Coronary artery (tissue), 2 donors: Measurements from ENCODE around the gene EDIL3.

Source experiments
- DNase-seq: peaks from one replicate; pipeline ENCODE4 v3.0.0-alpha.2; 2017; ENCODE audit warnings: low spot score
- H3K27ac ChIP-seq, 2 donors: fragments of 200-600 bp; sonication (generic); one replicate each; pipeline ENCODE4 v1.5.1; 2016 to 2019
- H3K4me3 ChIP-seq: fragments of 200-600 bp; sonication (generic); 2 replicates; pipeline ENCODE4 v1.5.1; 2016; ENCODE audit warnings: mild to moderate bottlenecking, moderate library complexity
- TF ChIP-seq, protein P1 (sequence below): fragments of 200-600 bp; sonication (generic); IDR thresholded peaks from one replicate; pipeline ENCODE4 v1.5.1; 2019; ENCODE audit warnings: antibody characterized with exemption

Gene EDIL3

DNA sequence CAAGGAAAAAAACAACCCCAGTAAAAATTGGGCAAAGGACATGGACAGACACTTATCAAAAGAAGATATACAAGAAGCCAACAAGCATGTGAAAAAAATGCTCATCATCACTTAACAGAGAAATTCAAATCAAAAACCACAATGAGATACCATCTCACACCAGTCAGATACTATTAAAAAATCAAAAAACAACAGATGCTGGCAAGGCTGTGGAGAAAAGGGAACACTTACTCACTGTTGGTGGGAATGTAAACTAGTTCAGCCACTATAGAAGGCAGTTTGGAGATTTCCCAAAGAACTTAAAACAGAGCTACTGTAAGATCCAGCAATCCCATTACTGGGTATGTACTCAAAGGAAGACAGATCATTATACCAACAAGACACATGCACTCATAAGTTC lies 157.4 kb downstream of the EDIL3 start:
- TF ChIP-seq, protein P1, sequence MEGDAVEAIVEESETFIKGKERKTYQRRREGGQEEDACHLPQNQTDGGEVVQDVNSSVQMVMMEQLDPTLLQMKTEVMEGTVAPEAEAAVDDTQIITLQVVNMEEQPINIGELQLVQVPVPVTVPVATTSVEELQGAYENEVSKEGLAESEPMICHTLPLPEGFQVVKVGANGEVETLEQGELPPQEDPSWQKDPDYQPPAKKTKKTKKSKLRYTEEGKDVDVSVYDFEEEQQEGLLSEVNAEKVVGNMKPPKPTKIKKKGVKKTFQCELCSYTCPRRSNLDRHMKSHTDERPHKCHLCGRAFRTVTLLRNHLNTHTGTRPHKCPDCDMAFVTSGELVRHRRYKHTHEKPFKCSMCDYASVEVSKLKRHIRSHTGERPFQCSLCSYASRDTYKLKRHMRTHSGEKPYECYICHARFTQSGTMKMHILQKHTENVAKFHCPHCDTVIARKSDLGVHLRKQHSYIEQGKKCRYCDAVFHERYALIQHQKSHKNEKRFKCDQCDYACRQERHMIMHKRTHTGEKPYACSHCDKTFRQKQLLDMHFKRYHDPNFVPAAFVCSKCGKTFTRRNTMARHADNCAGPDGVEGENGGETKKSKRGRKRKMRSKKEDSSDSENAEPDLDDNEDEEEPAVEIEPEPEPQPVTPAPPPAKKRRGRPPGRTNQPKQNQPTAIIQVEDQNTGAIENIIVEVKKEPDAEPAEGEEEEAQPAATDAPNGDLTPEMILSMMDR: no peak
- Histone ChIP-seq H3K27ac (no peak overlapping the region), H3K4me3 (no peak overlapping the region)
- no peak for DNase-seq

DNA sequence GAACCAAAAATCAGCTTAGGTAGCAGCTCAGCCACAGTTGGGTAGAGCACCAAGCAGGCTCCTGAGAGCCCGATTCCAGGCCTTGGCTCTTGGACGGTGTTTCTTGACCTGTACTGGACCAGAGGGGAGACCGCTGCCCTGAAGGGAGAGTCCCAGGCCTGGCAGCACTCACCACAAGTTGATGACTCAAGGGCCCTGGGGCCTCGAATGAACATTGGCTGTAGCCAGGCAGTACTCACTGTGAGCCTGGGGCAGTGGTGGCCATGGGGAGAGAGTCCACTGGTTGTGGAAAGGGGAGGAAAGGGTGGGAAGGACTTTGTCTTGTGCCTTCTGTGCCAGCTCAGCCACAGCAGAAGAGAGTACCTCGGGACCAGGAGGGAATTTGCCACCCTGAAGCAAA lies 166.1 kb downstream of the EDIL3 start:
- no peak overlapping the region for H3K27ac ChIP-seq
- TF ChIP-seq, protein P1: no peak
- H3K4me3 ChIP-seq: no peak overlapping the region
- no peak for DNase-seq

DNA sequence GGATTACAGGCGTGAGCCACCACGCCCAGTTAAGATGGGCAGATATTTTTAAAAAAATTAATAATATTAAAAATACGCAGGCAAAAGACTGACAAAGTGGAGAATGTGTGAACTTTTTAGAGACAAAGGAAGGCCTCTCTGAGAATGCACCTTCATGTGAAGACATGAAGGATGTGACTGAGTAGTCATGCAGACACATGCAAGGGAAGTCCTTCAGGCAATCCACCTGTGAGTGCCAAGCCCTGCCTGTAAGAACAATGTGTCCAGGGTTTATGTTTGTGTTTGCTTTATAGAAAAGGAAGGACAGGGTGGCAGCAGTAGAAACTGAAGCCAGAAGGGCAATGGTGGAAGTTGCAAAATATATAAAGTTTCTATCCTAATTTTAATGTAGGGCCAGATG lies 169.2 kb downstream of the EDIL3 start:
- no peak for DNase-seq
- H3K27ac ChIP-seq: no peak overlapping the region
- H3K4me3 ChIP-seq: no peak overlapping the region
- TF ChIP-seq, protein P1: no peak

GRCh38 chr5:84213861-84214260 lies 170.8 kb downstream of the EDIL3 start:
- no peak for DNase-seq
- Histone ChIP-seq H3K4me3 (no peak overlapping the region), H3K27ac (no peak overlapping the region)
- TF ChIP-seq, protein P1: no peak

DNA sequence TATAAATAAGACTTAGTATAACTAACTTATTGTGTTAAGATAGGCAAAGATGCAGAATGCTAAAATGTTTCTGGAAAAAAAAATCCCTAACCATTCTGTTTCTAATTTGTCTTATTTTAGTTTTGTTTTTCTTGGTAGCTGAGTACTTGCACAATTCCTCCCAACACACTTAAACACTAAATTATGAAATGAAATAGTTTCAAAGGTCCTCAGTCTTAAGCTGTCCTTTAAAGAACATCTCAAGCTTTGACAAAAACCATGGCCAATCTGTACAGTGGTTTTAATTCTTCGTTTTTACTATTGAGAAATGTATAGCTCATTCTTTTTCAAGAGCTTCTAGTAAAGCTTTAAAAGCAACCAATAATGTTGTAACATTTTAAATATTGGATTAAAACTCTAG lies 171.5 kb downstream of the EDIL3 start:
- Histone ChIP-seq H3K4me3 (no peak overlapping the region), H3K27ac (no peak overlapping the region)
- TF ChIP-seq, protein P1: no peak
- DNase-seq: no peak

- no peak overlapping the region for H3K4me3 ChIP-seq
- no peak overlapping the region for H3K27ac ChIP-seq
- TF ChIP-seq, protein P1: no peak
- no peak for DNase-seq
Measured at GRCh38 chr5:84204772-84205171, 179.9 kb downstream of the EDIL3 start.

- DNase-seq: no peak
- Histone ChIP-seq H3K27ac (no peak overlapping the region), H3K4me3 (no peak overlapping the region)
- TF ChIP-seq, protein P1: no peak
Measured at GRCh38 chr5:84202136-84202535, 182.5 kb downstream of the EDIL3 start.
